H9 (cell line): ENCODE measurements around the gene ACO1. TPM values are rescaled to one million over a fixed set of nuclear protein-coding genes. Genes with fewer than 3 reads are reported as not detected.

Source experiments
- DNase-seq: peaks from one replicate; pipeline ENCODE4 v3.0.0-alpha.2; 2017
- H2AFZ ChIP-seq: one replicate; pipeline ENCODE4 v1.6.1; 2013; ENCODE audit warnings: mild to moderate bottlenecking, low read length, control low read depth, moderate library complexity
- H2AK5ac ChIP-seq: 2 replicates; pipeline ENCODE4 v1.6.1; 2013; ENCODE audit warnings: low read length, control low read depth, mixed read lengths; ENCODE audit not compliant: insufficient read length
- H2BK120ac ChIP-seq: one replicate; pipeline ENCODE4 v1.6.1; 2013; ENCODE audit warnings: low read depth, mild to moderate bottlenecking, low read length, control low read depth, inconsistent platforms; ENCODE audit not compliant: poor library complexity, severe bottlenecking
- H2BK12ac ChIP-seq: 2 replicates; pipeline ENCODE4 v1.6.1; 2013; ENCODE audit warnings: low read length, control low read depth, mixed read lengths, low read depth; ENCODE audit not compliant: insufficient read length
- H2BK15ac ChIP-seq: 2 replicates; pipeline ENCODE4 v1.6.1; 2013; ENCODE audit warnings: low read depth, low read length, control low read depth
- H2BK20ac ChIP-seq: one replicate; pipeline ENCODE4 v1.6.1; 2013; ENCODE audit warnings: low read depth, mild to moderate bottlenecking, low read length, control low read depth, inconsistent platforms; ENCODE audit not compliant: poor library complexity, severe bottlenecking
- H2BK5ac ChIP-seq: 2 replicates; pipeline ENCODE4 v1.6.1; 2013; ENCODE audit warnings: low read length, control low read depth, mixed read lengths; ENCODE audit not compliant: insufficient read length
- H3K14ac ChIP-seq: 2 replicates; pipeline ENCODE4 v1.6.1; 2013; ENCODE audit warnings: low read length, control low read depth; ENCODE audit not compliant: insufficient read depth
- H3K18ac ChIP-seq: 2 replicates; pipeline ENCODE4 v1.6.1; 2013; ENCODE audit warnings: low read depth, mild to moderate bottlenecking, mixed read lengths, low read length, control low read depth; ENCODE audit not compliant: insufficient read length
- H3K23ac ChIP-seq: 2 replicates; pipeline ENCODE4 v1.6.1; 2013; ENCODE audit warnings: low read length, control low read depth, mixed read lengths, low read depth; ENCODE audit not compliant: insufficient read length
- H3K23me2 ChIP-seq: 2 replicates; pipeline ENCODE4 v1.6.1; 2013; ENCODE audit warnings: low read depth, mild to moderate bottlenecking, mixed read lengths, low read length, control low read depth; ENCODE audit not compliant: insufficient read length, poor library complexity, severe bottlenecking
- H3K27ac ChIP-seq: 2 replicates; pipeline ENCODE4 v1.5.1; 2013; ENCODE audit warnings: low read length, control low read depth, mixed read lengths, low read depth; ENCODE audit not compliant: insufficient read length
- H3K27me3 ChIP-seq: 2 replicates; pipeline ENCODE4 v1.6.1; 2013; ENCODE audit warnings: low read length, control low read depth, inconsistent platforms; ENCODE audit not compliant: insufficient read depth
- H3K4ac ChIP-seq: 2 replicates; pipeline ENCODE4 v1.6.1; 2013; ENCODE audit warnings: low read depth, mild to moderate bottlenecking, control low read depth, inconsistent platforms, low read length, moderate library complexity
- H3K4me1 ChIP-seq: 2 replicates; pipeline ENCODE4 v1.6.1; 2013; ENCODE audit warnings: low read length, control low read depth, inconsistent platforms; ENCODE audit not compliant: insufficient read depth
- H3K4me2 ChIP-seq: 2 replicates; pipeline ENCODE4 v1.6.1; 2013; ENCODE audit warnings: low read length, control low read depth, mixed read lengths; ENCODE audit not compliant: insufficient read length, insufficient read depth
- H3K56ac ChIP-seq: 2 replicates; pipeline ENCODE4 v1.6.1; 2013; ENCODE audit warnings: low read depth, mild to moderate bottlenecking, mixed read lengths, low read length, control low read depth; ENCODE audit not compliant: insufficient read length
- H3K79me1 ChIP-seq: 2 replicates; pipeline ENCODE4 v1.6.1; 2013; ENCODE audit warnings: low read depth, mild to moderate bottlenecking, moderate library complexity, low read length, control low read depth, inconsistent platforms; ENCODE audit not compliant: insufficient read depth, poor library complexity, severe bottlenecking
- H3K79me2 ChIP-seq: 2 replicates; pipeline ENCODE4 v1.6.1; 2013; ENCODE audit warnings: low read length, control low read depth, inconsistent platforms; ENCODE audit not compliant: insufficient read depth
- H3K9ac ChIP-seq: 2 replicates; pipeline ENCODE4 v1.6.1; 2013; ENCODE audit warnings: low read length, control low read depth, mixed read lengths; ENCODE audit not compliant: insufficient read length; ENCODE audit errors: extremely low read depth
- H3K9me3 ChIP-seq: one replicate; pipeline ENCODE4 v1.6.1; 2013; ENCODE audit warnings: low read depth, low read length, inconsistent platforms; ENCODE audit not compliant: control insufficient read depth
- H3T11ph ChIP-seq: one replicate; pipeline ENCODE4 v1.6.1; 2013; ENCODE audit warnings: mild to moderate bottlenecking, low read length, control low read depth, inconsistent platforms
- H4K20me1 ChIP-seq: one replicate; pipeline ENCODE4 v1.6.1; 2013; ENCODE audit not compliant: control insufficient read depth, insufficient read length, insufficient read depth
- H4K5ac ChIP-seq: 2 replicates; pipeline ENCODE4 v1.6.1; 2013; ENCODE audit warnings: low read depth, mild to moderate bottlenecking, mixed read lengths, low read length, control low read depth; ENCODE audit not compliant: insufficient read length
- H4K8ac ChIP-seq: replicated peaks from 2 replicates; pipeline ENCODE4 v1.6.1; 2013; ENCODE audit warnings: low read length, control low read depth, mixed read lengths, low read depth; ENCODE audit not compliant: insufficient read length
- H4K91ac ChIP-seq: 2 replicates; pipeline ENCODE4 v1.6.1; 2013; ENCODE audit warnings: low read depth, mild to moderate bottlenecking, moderate library complexity, mixed read lengths, low read length, control low read depth; ENCODE audit not compliant: insufficient read length
- H3K27ac Mint-ChIP-seq, 3 experiments: 2 replicates in 2 of 3; 3 replicates in 1 of 3; pipeline ENCODE4 v1.8.0; 2020 to 2021; ENCODE audit warnings: mixed read lengths in 3 of 3, mild to moderate bottlenecking in 1 of 3, moderate library complexity in 1 of 3
- H3K27me3 Mint-ChIP-seq: 2 replicates; pipeline ENCODE4 v1.8.0; 2021; ENCODE audit warnings: low read depth, mild to moderate bottlenecking, moderate library complexity, mixed read lengths
- H3K36me3 Mint-ChIP-seq, 3 experiments: 2 replicates in 2 of 3; 3 replicates in 1 of 3; pipeline ENCODE4 v1.8.0; 2020 to 2021; ENCODE audit warnings: low read depth in 3 of 3, mixed read lengths in 3 of 3; ENCODE audit not compliant: insufficient read depth in 1 of 3
- H3K4me1 Mint-ChIP-seq, 2 experiments: 2 replicates each; pipeline ENCODE4 v1.8.0; 2020; ENCODE audit warnings: mixed read lengths in 2 of 2
- H3K4me3 Mint-ChIP-seq, 2 experiments: 2 replicates in 1 of 2; 3 replicates in 1 of 2; pipeline ENCODE4 v1.8.0; 2020 to 2021; ENCODE audit warnings: mild to moderate bottlenecking in 2 of 2, mixed read lengths in 2 of 2, moderate library complexity in 1 of 2
- H3K9me3 Mint-ChIP-seq, 2 experiments: 2 replicates in 1 of 2; 3 replicates in 1 of 2; pipeline ENCODE4 v1.8.0; 2020; ENCODE audit warnings: mild to moderate bottlenecking in 2 of 2, mixed read lengths in 2 of 2, moderate library complexity in 1 of 2
- CTCF ChIP-seq: fragments of 200-600 bp; sonication (generic); conservative IDR thresholded peaks from 3 replicates; pipeline ENCODE4 v1.8.0; 2021; ENCODE audit warnings: antibody characterized with exemption, mild to moderate bottlenecking
- WGBS: extraction: QIAGEN DNeasy Blood & Tissue Kit; methylation state at CpG from one replicate; pipeline ENCODE4 v1.1.7; 2013; ENCODE audit warnings: missing lambda C conversion rate, low lambda C conversion rate, mixed read lengths; ENCODE audit not compliant: insufficient read length; ENCODE audit errors: extremely low coverage; 5-methylcytosine and 5-hydroxymethylcytosine counted together
- total RNA-seq: library from RNA; stranded (reverse); gene quantifications from 2 replicates; pipeline ENCODE4 v1.2.1, GENCODE V29; 2021

The ACO1 gene
- total RNA-seq, 1 experiment from 2014 or later: 44.5 TPM

GRCh38 chr9:32424616-32425015, 40.2 kb downstream of the ACO1 start:
- Histone ChIP-seq H2AK5ac (no peak overlapping the region), H3K4ac (no peak overlapping the region), H3K79me2 (no peaks in the 10 kb centered on the region), H3T11ph (no peak overlapping the region), H3K9ac (no peak overlapping the region), H3K14ac (no peak overlapping the region), H2BK12ac (no peak overlapping the region), H3K23ac (no peak overlapping the region), H2BK15ac (no peak overlapping the region), H3K27me3 (no peaks in the 10 kb centered on the region), H3K18ac (no peak overlapping the region), H4K5ac (no peak overlapping the region), H2BK5ac (no peak overlapping the region), H3K27ac (no peak overlapping the region), H3K79me1 (no peaks in the 10 kb centered on the region), H3K4me2 (no peak overlapping the region), H4K91ac (no peak overlapping the region), H2AFZ (no peak overlapping the region), H4K8ac (no peak overlapping the region), H4K20me1 (no peaks in the 10 kb centered on the region), H3K56ac (no peak overlapping the region), H2BK20ac (no peak overlapping the region), H3K23me2 (no peaks in the 10 kb centered on the region), H3K9me3 (no peaks in the 10 kb centered on the region), H2BK120ac (no peak overlapping the region), H3K4me1 (no peaks in the 10 kb centered on the region)
- no peaks in the 10 kb centered on the region for H3K4me1 Mint-ChIP-seq
- H3K36me3 Mint-ChIP-seq: peaks cover 19 to 47% (median 20%) of the 10 kb centered on the region in 3 experiments
- WGBS: no CpG with 5 or more reads among the region's 6 CpGs
- DNase-seq: no peak
- no peak overlapping the region for H3K27ac Mint-ChIP-seq
- no peaks in the 10 kb centered on the region for H3K27me3 Mint-ChIP-seq
- H3K9me3 Mint-ChIP-seq: no peaks in the 10 kb centered on the region
- no peak overlapping the region for H3K4me3 Mint-ChIP-seq
- no peak for TF ChIP-seq CTCF
